Liver (tissue), 9 donors: ENCODE measurements around the gene BRI3. TPM values are rescaled to one million over a fixed set of nuclear protein-coding genes. Genes with fewer than 3 reads are reported as not detected.

Source experiments
- DNase-seq: peaks from one replicate; pipeline ENCODE4 v3.0.0-alpha.2; 2017; ENCODE audit warnings: low spot score
- H3K27ac ChIP-seq, 2 donors: one replicate each; pipeline ENCODE4 v1.7.0; 2013; ENCODE audit warnings: inconsistent platforms in 2 of 2, low read length in 2 of 2, control low read depth in 1 of 2, low read depth in 1 of 2, mild to moderate bottlenecking in 1 of 2
- H3K27me3 ChIP-seq, 4 donors: one replicate each; pipeline versions ENCODE4 v1.6.1 to v1.7.0; 2013; ENCODE audit warnings: low read length in 3 of 4, inconsistent platforms in 1 of 4, mild to moderate bottlenecking in 1 of 4, moderate library complexity in 1 of 4; ENCODE audit not compliant: control insufficient read depth in 4 of 4, insufficient read depth in 4 of 4
- H3K36me3 ChIP-seq, 4 donors: one replicate each; pipeline versions ENCODE4 v1.6.1 to v1.7.0; 2013; ENCODE audit warnings: low read length in 3 of 4, mild to moderate bottlenecking in 3 of 4, low read depth in 1 of 4, moderate library complexity in 1 of 4; ENCODE audit not compliant: control insufficient read depth in 4 of 4, insufficient read depth in 3 of 4
- H3K4me1 ChIP-seq, 4 donors: one replicate each; pipeline versions ENCODE4 v1.6.1 to v1.7.0; 2013; ENCODE audit warnings: low read length in 3 of 4, mild to moderate bottlenecking in 3 of 4, moderate library complexity in 1 of 4; ENCODE audit not compliant: control insufficient read depth in 4 of 4, insufficient read depth in 4 of 4
- H3K4me3 ChIP-seq, 3 donors: one replicate each; pipeline versions ENCODE4 v1.6.1 to v1.7.0; 2013; ENCODE audit warnings: low read length in 3 of 3, control low read depth in 1 of 3, low read depth in 1 of 3, mild to moderate bottlenecking in 1 of 3
- H3K9ac ChIP-seq, 2 donors: one replicate each; pipeline ENCODE4 v1.7.0; 2013; ENCODE audit warnings: low read length in 2 of 2, mild to moderate bottlenecking in 2 of 2, moderate library complexity in 2 of 2, control low read depth in 1 of 2, low read depth in 1 of 2
- H3K9me3 ChIP-seq, 4 donors: one replicate each; pipeline versions ENCODE4 v1.6.1 to v1.7.0; 2013; ENCODE audit warnings: low read length in 3 of 4; ENCODE audit not compliant: control insufficient read depth in 4 of 4
- EGR1 ChIP-seq, 2 donors: IDR thresholded peaks; 2 replicates each; pipeline ENCODE4 v1.6.1; 2016 to 2018; ENCODE audit warnings: antibody characterized with exemption in 2 of 2, low read depth in 2 of 2
- FOXA1 ChIP-seq: IDR thresholded peaks from 2 replicates; pipeline ENCODE4 v1.6.1; 2016; ENCODE audit warnings: antibody characterized with exemption
- FOXA2 ChIP-seq: IDR thresholded peaks from 2 replicates; pipeline ENCODE4 v1.6.1; 2016; ENCODE audit warnings: antibody characterized with exemption
- GABPA ChIP-seq, 2 donors: IDR thresholded peaks in 1 of 2; conservative IDR thresholded peaks in 1 of 2; 2 replicates each; pipeline ENCODE4 v1.6.1; 2016; ENCODE audit warnings: antibody characterized with exemption in 2 of 2, mild to moderate bottlenecking in 1 of 2, moderate library complexity in 1 of 2
- JUND ChIP-seq, 2 donors: IDR thresholded peaks; 2 replicates each; pipeline ENCODE4 v1.6.1; 2016; ENCODE audit warnings: antibody characterized with exemption in 2 of 2
- RAD21 ChIP-seq, 2 donors: IDR thresholded peaks; 2 replicates each; pipeline ENCODE4 v1.6.1; 2016; ENCODE audit warnings: antibody characterized with exemption in 2 of 2, mild to moderate bottlenecking in 2 of 2
- RXRA ChIP-seq, 2 donors: IDR thresholded peaks; 2 replicates each; pipeline ENCODE4 v1.6.1; 2017 to 2018; ENCODE audit warnings: antibody characterized with exemption in 2 of 2, mild to moderate bottlenecking in 1 of 2
- YY1 ChIP-seq: IDR thresholded peaks from 2 replicates; pipeline ENCODE4 v1.6.1; 2016; ENCODE audit warnings: antibody characterized with exemption, mild to moderate bottlenecking
- WGBS: extraction: QIAGEN DNeasy Blood & Tissue Kit; methylation state at CpG from one replicate; pipeline ENCODE4 v1.1.7; 2013; 5-methylcytosine and 5-hydroxymethylcytosine counted together
- polyA plus RNA-seq, 2 donors: library from polyadenylated mRNA; stranded (reverse) in 1 of 2; unstranded in 1 of 2; fragments of 200-250 nt in 1 of 2; fragments of >200 nt in 1 of 2; fragmentation: Nextera tagmentation in 1 of 2; extraction: Ambion mirVana in 1 of 2; gene quantifications; one replicate each; pipeline versions ENCODE4 v1.2.1 to v1.2.3, GENCODE V29; 2013 to 2015
- total RNA-seq, 2 donors: library from RNA; depleted of rRNA; stranded (reverse); fragments of >200 nt; gene quantifications; one replicate each; pipeline ENCODE4 v1.2.3, GENCODE V29; 2014
- TF ChIP-seq, protein P1 (sequence below): fragments of 150-350 bp; IDR thresholded peaks from 2 replicates; pipeline ENCODE4 v1.5.1; 2017; ENCODE audit warnings: improper control_type of control experiment, low read depth, low read length; ENCODE audit not compliant: missing input control
- TF ChIP-seq, protein P2 (sequence below): IDR thresholded peaks from 2 replicates; pipeline ENCODE4 v1.6.1; 2016; ENCODE audit warnings: antibody characterized with exemption
- TF ChIP-seq, protein P3 (sequence below): IDR thresholded peaks from 2 replicates; pipeline ENCODE4 v1.6.1; 2016; ENCODE audit warnings: antibody characterized with exemption, mild to moderate bottlenecking
- TF ChIP-seq, protein P4 (sequence below): IDR thresholded peaks from 2 replicates; pipeline ENCODE4 v1.6.1; 2016; ENCODE audit warnings: antibody characterized with exemption
- donor health status: healthy.
- donor health status: healthy.
- donor health status: healthy.
- donor health status: healthy.
- donor health status: healthy.

BRI3 gene
- total and polyA plus RNA-seq, 4 donors: 14.0 to 80.4 (median 49.7) TPM

DNA sequence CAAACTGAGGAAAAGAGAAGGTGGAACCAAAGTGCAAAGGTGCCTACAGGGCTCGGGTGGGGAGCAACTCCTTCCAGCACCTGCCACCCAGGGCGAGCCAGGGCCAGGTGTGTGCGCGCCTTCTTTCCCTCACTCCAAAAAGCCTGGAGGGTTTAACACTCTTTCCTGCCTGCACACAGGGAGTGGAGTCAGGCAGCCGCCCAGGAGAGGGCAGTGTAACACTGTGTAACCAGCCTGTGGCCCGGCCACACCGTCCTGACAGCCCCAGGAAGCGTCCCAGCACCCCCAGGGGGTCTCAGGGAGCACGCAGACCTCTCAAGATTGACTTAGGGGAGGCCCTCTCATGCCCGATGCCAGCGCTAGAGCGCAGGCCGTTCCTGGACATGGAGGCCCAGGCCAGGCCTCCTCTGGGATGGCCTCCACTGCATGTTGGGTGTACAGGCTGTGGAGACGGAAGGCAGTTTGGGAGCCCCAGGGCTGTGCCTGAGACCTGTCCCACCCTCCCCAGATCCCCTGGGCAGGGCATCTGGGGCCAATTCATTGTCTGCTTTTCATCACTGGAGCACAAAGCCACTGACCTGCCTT is 13.4 kb downstream of the BRI3 start:
- 44% methylated on average over 14 of the region's 14 CpGs for WGBS
- Histone ChIP-seq H3K4me3 (no peak overlapping the region), H3K36me3 (peaks cover 7 to 15% (median 11%) of the 10 kb centered on the region in 4 donors), H3K9me3 (no peaks in the 10 kb centered on the region), H3K4me1 (peaks cover 0 to 6% (median 1%) of the 10 kb centered on the region in 4 donors), H3K27me3 (no peaks in the 10 kb centered on the region), H3K27ac (peak overlapping the region in 1 of 2 donors; percentile 11), H3K9ac (no peak overlapping the region)
- TF ChIP-seq RAD21 (IDR thresholded peaks at IDR 0.05) (peak; percentile 85 to 90), FOXA1 (no peak), JUND (IDR thresholded peaks at IDR 0.05) (no peak)
- TF ChIP-seq, protein P1, sequence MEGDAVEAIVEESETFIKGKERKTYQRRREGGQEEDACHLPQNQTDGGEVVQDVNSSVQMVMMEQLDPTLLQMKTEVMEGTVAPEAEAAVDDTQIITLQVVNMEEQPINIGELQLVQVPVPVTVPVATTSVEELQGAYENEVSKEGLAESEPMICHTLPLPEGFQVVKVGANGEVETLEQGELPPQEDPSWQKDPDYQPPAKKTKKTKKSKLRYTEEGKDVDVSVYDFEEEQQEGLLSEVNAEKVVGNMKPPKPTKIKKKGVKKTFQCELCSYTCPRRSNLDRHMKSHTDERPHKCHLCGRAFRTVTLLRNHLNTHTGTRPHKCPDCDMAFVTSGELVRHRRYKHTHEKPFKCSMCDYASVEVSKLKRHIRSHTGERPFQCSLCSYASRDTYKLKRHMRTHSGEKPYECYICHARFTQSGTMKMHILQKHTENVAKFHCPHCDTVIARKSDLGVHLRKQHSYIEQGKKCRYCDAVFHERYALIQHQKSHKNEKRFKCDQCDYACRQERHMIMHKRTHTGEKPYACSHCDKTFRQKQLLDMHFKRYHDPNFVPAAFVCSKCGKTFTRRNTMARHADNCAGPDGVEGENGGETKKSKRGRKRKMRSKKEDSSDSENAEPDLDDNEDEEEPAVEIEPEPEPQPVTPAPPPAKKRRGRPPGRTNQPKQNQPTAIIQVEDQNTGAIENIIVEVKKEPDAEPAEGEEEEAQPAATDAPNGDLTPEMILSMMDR: peak; percentile 64
- peak; percentile 67 for DNase-seq

DNA sequence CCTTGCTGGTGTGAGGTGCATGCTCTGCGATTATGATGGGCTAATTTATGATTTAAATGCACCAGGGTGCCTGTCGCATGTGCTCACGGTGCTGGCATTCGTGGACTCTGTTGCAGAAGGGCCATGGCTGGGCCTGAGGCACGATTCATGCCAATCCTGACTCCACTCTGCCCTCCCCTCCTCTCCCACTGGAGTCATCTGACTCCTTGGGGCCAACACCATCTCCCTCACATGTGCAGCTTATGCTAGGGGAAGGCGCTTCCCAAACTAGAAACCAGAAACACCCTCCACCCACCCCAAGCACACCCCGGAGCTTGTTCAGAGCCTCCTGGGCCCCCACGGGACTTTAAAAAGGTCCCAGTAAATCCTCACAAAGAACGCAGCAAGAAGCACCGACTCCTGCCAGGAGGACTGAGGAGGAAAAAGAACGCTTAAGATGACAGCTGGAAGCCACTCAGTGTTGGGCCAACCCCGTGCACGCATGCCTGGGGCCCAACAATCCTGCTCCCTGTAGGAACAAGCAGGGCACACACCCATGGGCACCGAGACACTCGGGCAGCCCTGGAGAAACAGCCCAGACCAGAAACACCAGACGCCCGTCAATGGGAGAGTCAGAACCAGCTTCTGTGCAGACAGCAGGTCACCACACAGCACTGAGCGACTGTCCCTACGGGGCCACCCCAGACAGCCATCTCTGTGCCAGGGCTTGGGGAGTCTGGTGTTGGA is 14.1 kb downstream of the BRI3 start:
- H3K9ac ChIP-seq: no peak overlapping the region
- H3K27me3 ChIP-seq: no peaks in the 10 kb centered on the region
- H3K36me3 ChIP-seq: peaks cover 7 to 15% (median 11%) of the 10 kb centered on the region in 4 donors
- no peak for DNase-seq
- WGBS: 90% methylated on average over 19 of the region's 19 CpGs
- no peak overlapping the region for H3K4me3 ChIP-seq
- no peak overlapping the region for H3K27ac ChIP-seq
- TF ChIP-seq FOXA1 (no peak), YY1 (no peak), RXRA (IDR thresholded peaks at IDR 0.05) (no peak), FOXA2 (no peak), RAD21 (IDR thresholded peaks at IDR 0.05) (no peak), JUND (IDR thresholded peaks at IDR 0.05) (no peak), GABPA (IDR thresholded peaks at IDR 0.05 in 1 of 2, conservative IDR thresholded peaks at IDR 0.05 in 1 of 2) (no peak), EGR1 (IDR thresholded peaks at IDR 0.05; ENCODE audit: low read depth in 2 of 2) (no peak)
- TF ChIP-seq, protein P2, sequence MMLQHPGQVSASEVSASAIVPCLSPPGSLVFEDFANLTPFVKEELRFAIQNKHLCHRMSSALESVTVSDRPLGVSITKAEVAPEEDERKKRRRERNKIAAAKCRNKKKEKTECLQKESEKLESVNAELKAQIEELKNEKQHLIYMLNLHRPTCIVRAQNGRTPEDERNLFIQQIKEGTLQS: no peak
- TF ChIP-seq, protein P3, sequence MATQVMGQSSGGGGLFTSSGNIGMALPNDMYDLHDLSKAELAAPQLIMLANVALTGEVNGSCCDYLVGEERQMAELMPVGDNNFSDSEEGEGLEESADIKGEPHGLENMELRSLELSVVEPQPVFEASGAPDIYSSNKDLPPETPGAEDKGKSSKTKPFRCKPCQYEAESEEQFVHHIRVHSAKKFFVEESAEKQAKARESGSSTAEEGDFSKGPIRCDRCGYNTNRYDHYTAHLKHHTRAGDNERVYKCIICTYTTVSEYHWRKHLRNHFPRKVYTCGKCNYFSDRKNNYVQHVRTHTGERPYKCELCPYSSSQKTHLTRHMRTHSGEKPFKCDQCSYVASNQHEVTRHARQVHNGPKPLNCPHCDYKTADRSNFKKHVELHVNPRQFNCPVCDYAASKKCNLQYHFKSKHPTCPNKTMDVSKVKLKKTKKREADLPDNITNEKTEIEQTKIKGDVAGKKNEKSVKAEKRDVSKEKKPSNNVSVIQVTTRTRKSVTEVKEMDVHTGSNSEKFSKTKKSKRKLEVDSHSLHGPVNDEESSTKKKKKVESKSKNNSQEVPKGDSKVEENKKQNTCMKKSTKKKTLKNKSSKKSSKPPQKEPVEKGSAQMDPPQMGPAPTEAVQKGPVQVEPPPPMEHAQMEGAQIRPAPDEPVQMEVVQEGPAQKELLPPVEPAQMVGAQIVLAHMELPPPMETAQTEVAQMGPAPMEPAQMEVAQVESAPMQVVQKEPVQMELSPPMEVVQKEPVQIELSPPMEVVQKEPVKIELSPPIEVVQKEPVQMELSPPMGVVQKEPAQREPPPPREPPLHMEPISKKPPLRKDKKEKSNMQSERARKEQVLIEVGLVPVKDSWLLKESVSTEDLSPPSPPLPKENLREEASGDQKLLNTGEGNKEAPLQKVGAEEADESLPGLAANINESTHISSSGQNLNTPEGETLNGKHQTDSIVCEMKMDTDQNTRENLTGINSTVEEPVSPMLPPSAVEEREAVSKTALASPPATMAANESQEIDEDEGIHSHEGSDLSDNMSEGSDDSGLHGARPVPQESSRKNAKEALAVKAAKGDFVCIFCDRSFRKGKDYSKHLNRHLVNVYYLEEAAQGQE: no peak
- TF ChIP-seq, protein P4, sequence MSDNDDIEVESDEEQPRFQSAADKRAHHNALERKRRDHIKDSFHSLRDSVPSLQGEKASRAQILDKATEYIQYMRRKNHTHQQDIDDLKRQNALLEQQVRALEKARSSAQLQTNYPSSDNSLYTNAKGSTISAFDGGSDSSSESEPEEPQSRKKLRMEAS: no peak
- TF ChIP-seq, protein P1: no peak
- H3K9me3 ChIP-seq: no peaks in the 10 kb centered on the region
- peaks cover 4 to 13% (median 6%) of the 10 kb centered on the region in 4 donors for H3K4me1 ChIP-seq
